Transverse colon (tissue), 4 donors: ENCODE data around the gene OSBPL3.

Experiments
- CTCF ChIP-seq, 5 experiments: fragments of 200-600 bp in 3 of 5; fragments of 450-650 bp in 2 of 5; sonication (generic) in 3 of 5; IDR thresholded peaks; 1 replicate in 2 of 5; 2 replicates in 3 of 5; pipeline ENCODE4 v1.5.1; 2016 to 2017; ENCODE audit warnings: antibody characterized with exemption in 5 of 5, inconsistent platforms in 3 of 5, mild to moderate bottlenecking in 2 of 5, moderate library complexity in 1 of 5
- EP300 ChIP-seq: sonication (generic); formaldehyde crosslinking; IDR thresholded peaks from one replicate; pipeline ENCODE4 v1.6.1; 2017; ENCODE audit warnings: antibody characterized with exemption, low read depth
- POLR2A ChIP-seq: fragments of 450-650 bp; IDR thresholded peaks from one replicate; pipeline ENCODE4 v1.6.1; 2016; ENCODE audit warnings: antibody characterized with exemption, mild to moderate bottlenecking, moderate library complexity
- POLR2AphosphoS5 ChIP-seq, 3 donors: sonication (generic); formaldehyde crosslinking; IDR thresholded peaks; one replicate each; pipeline ENCODE4 v1.6.1; 2016; ENCODE audit warnings: antibody characterized with exemption in 3 of 3

- TF ChIP-seq CTCF (IDR thresholded peaks at IDR 0.05) (no peak), POLR2A (no peak), EP300 (no peak), POLR2AphosphoS5 (IDR thresholded peaks at IDR 0.05) (no peak)
Observed at GRCh38 chr7:24967696-24968095, 12.3 kb downstream of the OSBPL3 start.
